Measurements from ENCODE around the gene MTCL3.
A peak's percentile ranks its signal among the peaks of the same experiment; 100 is the strongest.

The MTCL3 gene

DNA sequence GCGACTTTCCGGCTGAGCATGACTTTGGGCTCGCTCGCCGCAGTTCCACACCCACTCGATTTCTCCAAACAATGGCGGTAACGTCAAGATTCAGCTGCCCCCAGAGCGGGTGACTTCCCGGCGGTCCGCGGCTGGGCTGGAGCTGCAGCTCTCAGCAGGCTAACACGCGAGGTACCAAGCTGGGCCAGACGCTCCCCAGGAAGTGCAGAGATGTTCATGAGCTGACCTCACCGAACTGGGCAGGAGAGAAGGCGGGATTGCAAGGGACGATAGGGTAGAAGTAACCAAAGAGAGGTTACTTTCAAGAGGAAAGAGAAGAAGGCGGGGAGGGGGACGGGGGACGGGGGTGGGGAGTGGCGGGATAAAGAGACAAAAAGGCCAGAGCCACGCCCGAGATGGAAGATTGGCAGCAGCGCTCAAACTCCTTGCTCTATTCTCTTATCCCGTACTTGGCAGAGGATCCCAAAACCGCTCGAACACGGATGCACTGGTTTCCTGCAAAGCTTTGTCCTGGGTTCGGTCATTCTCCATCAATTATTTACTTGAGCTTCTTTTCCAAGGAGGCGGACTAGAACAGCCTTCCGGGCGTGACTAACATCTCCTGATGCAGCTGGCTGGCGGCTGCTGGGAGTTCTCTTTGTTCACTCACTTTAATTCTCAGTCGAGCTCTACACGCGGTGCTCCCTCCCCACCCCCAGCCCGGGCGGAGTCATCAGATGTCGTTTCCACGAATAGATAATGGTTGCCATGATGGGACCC lies at the start of gene MTCL3:
Gene MTCL3 (minus strand): TSS at position 626 of the 759 bp plus-strand sequence.
- DNase-seq (ENCODE audit: low spot score): peak; percentile 63

DNA sequence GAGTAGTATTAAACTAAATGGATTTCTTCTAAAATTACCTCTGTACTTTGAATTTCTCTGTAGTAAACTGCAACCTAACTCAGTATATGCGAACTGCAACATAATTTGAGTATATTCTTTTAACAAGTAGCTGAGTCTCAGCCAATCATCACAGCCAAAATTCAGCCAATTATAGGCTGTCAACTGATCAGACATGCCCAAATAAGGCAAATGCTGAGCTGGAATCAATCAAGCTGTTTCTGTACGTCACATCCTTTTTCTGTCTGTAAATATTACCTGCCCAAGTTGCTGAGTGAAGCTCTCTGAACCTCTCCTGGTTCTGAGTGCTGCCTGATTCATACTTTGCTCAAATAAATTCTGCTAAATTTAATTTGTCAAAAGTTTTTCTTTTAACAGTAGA lies 48.3 kb upstream of the MTCL3 start:
- no peak for DNase-seq (ENCODE audit: low spot score)

DNA sequence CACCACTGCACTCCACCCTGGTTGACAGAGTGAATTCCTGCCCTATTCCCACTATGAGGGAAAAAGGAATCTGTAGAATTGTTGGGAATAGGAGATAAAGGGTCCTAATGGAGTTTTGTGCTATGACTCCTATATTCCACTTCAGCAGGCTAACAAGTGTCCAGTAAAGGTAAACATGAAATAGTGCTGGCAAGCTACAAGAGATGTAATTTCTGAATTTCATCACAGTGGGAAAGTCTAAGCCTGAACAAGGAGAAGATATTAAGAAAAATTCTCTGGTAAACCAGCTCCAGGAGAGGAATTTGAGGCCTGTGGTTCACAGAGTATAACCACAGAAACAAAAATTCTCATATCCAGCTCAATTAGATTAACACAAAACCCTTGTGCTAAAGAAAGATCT lies 47.5 kb upstream of the MTCL3 start:
- no peak for DNase-seq (ENCODE audit: low spot score)

DNA sequence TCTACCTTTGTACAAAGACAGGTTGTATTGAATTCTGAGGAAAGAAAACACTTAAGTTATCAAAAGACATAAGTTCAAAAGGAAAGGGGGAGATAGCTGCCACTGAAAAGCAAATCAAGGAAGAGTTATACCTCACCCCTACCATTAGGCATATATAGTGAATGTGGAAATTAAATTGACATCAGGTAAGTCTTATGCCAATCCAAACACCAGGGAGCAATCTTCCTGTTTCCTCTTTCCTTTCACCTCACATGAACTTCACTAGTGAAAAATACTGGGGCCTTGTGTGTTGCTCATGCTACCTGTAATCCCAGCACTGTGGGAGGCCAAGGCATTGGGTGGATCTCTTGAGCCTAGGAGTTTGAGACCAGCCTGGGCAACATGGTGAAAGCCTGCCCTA lies 47.0 kb upstream of the MTCL3 start:
- no peak for DNase-seq (ENCODE audit: low spot score)

DNA sequence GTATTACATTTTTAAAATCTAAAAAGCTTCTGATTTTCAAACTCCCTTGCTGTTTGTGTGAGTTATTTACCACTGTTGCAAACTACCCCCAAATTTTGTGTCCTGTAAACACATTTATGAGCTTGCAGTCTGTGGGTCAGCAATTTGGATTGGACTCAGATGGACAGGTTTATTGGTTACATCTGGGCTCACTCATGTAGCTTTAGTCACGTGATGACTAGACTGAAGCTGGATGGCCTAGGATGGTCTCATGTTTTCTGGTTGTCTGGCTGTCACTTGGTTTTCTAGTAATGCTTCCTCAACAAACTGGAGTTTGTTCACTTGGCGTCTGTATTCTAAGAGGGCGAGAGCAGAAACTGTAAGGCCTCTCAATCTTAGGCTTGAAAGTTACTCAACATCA lies 45.6 kb upstream of the MTCL3 start:
- DNase-seq (ENCODE audit: low spot score): no peak

DNA sequence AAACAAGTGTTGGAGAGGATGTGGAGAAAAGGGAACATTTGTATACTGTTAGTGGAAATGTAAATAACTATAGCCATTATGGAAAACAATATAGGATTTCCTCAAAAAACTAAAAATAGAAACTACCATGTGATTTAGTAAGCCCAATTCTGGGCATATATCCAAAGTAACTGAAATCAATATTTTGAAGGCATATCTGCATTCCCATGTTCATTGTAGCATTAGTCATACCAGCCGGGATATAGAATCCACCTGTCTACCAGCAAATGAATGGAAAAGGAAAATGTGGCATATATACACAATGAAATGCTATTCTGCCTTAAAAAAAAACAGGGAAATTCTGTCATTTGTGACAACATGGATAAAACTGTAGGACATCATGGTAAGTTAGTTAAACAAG lies 42.5 kb upstream of the MTCL3 start:
- DNase-seq (ENCODE audit: low spot score): no peak

DNA sequence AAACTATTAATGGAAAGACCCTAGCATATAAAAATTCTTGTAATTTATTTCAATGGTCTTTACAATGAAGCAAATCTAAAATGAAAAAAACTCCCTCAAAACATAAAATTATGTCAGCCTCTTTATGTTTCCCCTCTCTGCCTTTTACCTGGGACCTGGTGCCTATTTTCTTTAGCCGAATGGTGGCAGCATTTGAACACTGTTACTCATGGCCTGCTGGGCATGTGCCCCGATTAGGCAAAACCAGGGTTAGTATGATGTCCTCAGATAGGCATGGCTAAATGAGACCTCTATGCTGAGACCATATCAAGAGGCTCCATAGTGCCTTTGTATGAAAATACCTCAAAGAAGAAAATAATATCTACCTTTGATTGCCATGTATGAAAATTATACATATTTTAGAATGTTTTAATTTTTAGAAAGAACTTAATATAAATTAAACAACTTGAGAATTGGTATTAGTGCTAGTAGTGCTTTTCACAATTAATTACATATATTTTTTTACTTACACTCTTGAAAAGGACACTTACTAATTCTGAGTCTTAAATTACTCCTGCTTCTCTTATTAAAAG lies 35.4 kb upstream of the MTCL3 start:
- DNase-seq (ENCODE audit: low spot score): peak; percentile 41

DNA sequence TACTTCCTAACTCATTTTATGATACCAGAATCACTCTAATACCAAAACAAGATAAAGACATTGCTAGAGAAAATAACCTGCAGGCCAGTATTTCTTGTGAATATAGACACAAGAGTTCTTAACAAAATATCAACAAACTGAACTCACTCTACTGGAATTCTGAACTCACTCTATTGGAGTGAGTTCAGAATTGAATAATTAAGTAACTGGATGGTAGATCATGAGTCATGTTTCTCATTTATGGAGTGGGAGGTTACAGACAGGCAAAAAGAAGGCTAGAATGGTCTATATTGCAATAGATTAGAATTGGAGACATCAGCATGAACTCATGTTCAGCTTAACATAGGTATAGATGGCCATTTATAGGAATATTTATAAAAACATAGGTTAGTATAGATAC lies 31.3 kb upstream of the MTCL3 start:
- no peak for DNase-seq (ENCODE audit: low spot score)

DNA sequence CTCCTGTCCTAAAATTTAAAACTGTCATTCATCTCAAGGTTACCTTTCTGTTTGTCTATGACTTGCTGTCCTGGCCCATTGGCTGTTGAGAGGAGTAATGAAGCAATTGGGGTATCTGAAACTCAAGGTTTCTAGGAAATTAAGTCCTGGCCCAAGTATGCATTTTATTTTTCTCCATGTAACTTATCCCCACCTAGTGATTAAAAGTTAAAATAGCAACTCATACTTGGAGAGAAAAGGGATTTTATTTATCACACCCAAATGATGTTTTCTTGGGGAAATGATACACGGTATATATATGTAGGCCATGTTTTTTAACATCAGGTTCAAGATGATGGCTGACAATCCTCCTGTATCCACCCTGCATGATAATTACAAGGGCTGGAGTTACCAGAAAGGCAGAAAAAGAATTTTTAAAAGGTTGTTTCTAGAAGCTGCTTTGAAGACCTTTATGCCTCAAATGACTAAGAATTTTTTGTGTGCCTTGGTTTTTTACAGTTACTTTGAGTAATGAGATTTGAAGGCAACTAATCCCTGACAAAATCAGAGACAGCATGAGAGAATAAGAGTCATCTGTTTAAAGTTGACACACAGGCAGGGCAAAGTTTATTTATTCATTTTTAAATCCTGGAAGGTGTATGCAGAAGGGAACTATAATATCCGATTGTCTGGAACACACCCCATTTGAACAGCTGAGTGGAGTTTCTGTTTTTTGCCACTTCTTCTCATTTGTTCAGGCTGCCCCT lies 28.9 kb upstream of the MTCL3 start:
- DNase-seq (ENCODE audit: low spot score): no peak

DNA sequence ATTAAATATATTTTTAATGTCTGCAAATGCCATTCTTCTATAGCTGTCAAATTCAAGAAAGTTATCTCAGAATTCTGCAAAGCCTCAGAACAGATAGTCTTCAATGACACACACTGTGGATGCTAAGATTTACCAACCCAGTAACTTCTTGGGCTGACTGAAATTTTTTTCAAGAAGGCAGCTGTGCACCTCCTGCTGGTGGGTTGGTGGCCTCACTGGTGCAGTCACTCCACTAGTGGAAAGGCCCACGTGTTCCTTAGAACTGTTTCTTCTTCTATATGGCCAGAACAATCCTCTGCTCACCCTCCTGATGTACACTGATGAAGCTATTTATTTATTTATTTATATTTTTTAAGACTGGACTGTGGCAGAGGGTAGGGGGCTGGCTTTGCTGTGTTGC lies 28.1 kb upstream of the MTCL3 start:
- no peak for DNase-seq (ENCODE audit: low spot score)

DNA sequence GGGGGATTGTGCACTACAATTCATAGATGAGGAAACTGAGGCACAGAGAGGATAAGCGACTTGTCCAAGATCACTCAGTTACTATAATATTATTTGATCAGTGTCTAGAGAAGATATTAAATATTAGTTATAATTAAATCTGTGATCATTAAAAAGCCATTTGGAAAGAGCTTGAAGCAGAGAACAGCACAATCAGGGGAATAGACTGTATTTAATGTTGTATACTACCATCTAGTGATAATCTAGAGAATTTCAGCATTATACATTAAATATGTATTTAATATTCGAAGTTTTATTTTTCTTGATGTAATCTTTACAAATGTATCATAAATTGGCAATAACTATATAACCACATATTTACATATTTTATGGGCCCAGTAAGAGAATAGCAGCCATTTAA lies 20.1 kb upstream of the MTCL3 start:
- peak; percentile 56 for DNase-seq (ENCODE audit: low spot score)

DNA sequence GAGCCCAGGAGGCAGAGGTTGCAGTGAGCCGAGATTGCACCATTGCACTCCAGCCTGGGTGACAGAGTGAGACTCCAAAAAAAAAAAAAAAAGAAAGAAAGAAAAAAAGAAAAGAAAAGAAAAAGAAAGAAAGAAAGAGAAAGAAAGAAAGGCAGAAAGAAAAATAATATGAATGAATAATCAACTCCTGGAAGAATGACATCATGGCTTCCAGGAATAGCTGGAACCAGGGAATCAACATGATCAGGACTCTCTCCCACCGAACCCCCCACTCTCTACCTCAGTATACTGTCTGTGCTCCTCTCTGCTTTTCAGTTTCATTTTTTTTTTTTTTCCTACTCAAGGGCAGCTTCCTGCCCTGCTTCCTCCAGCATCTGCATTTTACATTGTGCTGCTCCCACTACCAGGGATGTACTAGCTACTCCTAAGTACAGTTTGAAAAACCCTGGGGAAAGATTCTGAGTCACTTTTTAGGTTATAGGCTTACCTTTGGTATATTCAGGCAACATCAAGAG lies 19.7 kb upstream of the MTCL3 start:
- no peak for DNase-seq (ENCODE audit: low spot score)

DNA sequence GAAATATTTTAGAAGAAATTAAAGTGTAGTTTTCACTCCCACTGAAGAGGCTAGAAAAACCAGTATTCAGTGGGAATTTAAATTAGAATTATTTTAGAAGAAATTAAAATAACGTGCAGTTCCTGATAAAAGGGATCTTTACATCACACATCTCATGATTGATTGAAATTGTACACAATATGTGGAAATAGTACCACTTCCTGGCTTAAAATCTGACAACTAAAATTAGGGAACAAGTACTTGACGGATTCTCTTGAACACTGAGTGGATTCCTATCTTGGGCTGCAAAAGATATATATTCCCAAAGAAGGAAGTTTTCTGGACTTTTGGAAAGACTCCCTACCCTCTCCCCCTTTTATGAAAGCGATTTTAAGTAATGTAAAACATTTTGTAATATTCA lies 14.6 kb upstream of the MTCL3 start:
- DNase-seq (ENCODE audit: low spot score): no peak

DNA sequence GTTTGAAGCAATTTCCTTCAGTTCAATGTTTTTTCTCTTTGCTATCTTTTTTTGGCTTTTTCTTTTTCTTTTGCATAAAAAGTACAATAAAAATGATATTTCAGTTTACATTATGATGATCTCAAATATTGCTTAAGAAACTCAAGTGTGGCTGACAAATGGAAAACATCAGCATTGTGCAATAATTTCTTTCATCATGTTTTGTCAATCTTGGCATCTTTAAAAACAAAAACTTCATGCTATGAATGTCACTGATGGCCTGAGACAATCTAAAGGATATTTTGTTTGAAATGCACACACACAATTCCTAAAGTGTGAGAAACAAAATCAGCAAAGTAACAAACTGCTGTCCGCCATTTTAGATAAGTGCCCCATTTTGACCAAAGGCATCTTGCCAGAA lies 13.9 kb upstream of the MTCL3 start:
- DNase-seq (ENCODE audit: low spot score): no peak

DNA sequence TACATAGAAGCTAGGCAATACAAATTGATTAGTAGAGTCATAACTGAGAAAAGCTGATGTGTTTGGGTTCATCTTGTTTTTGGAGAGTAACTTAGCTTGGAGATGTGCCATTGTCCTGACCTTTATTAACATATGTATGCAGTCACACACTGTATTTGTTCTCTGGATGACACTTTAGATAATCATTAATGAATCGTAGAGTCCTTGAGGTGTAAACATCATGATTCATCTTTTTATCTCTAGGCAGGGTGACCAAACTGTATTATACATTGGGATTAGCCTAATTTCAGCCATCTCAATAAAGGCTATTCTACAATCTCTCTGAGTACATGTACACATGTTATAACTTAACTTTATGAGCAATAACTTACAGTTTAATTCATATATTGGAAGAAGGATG lies 3.6 kb upstream of the MTCL3 start:
- DNase-seq (ENCODE audit: low spot score): no peak

DNA sequence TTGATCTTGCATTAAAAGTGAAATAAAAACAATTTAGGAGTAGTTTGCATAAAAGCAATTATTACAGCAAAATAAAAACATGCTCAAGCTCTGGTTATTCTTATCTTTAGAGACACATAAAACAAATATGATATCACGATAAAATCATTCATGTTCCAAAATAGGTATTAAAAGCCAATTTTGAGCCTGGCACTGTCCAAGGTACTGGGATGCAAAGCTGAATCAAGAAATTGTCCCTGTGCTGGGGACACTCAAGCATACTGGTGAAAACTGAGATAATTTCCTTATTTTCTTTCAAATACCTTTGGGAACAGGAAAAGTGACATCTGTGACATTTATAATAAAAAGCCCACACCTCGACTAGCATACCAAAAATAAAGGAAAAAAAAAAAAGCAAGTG lies 931 bp upstream of the MTCL3 start:
- DNase-seq (ENCODE audit: low spot score): no peak

DNA sequence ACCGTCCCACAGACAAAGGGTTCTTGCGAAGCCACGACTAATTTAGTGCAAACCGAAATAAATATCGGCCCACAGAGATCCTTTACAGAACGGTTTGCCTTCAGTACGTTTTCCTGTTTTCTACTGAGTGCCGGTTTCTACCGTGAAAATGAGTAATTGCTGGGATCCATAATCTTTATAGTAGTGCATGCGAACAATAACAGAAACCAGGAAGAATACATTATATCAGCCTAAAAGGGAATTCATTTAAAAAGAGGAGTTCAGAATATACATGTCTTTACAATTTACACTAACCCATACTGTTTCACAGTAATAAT lies 292 bp upstream of the MTCL3 start:
- no peak for DNase-seq (ENCODE audit: low spot score)

DNA sequence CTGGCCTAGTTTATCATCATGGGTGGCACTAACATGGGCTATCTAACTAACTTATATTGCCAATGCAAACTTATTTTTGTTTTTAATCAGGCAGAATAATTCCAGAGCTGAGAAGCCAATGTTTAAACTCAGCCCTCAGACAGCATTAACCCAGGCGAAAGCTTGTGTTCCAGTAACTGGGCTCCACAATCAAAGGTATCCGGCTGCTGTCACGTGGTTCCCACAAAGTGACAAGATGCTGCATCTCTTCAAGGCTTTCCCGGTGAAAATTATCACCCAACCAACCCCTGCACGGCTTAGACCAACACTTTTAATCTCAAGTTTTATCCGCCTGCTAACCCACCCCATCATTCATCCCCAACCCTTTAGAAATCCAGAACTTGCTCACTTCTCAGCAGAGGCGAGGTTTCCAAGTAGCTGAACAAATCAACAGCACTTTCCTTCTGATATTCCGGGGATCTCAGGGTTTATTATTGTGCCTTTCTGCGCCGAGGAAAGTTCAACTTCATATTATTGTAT lies 885 bp downstream of the MTCL3 start:
- no peak for DNase-seq (ENCODE audit: low spot score)

DNA sequence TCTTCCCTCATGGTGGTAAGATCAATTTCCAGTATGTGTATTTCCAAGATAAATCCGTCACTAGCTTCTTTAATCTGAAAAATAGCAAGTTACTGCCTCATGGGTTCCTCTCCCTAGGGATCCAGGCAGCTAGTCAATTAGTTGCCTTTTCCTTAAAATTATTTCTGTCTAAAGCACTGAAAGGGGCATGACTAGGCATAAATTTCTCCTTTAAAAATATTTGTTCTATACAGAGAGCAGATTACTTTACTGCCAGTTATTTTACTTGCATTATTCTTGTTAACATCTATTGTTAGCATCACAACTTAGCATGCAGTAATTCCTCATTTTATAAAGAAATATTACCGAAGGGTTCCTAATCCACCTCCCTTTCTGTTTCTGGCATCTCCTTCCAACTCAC lies 1.4 kb downstream of the MTCL3 start:
- no peak for DNase-seq (ENCODE audit: low spot score)

DNA sequence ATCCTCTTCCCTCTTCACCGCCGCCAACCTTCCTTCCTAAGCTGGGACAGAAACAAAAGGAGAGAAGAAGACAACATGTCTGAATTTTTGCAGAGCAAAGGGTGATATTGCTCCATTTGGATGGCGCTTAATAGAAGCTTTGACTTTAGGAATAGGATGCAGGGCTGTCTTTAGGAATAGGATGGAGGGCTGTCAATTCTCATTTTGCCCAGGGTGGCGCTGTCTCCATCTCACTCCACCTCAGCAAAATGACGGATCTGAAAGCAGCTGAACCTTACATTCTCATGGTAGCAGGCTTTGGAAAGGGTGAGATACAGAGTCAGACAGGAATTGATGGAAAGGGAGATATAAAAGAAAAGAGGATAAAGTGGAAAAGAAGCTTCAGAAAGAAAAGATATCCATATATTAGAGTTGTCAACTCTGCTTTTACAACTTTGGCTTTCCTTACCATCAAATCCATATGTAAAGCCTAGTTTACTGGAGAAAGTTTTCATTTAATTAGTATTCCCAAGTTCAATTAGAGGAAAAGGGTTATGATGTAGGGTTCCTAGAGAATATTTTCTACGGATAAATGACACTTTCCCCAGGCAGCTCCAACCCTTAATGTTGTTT lies 2.4 kb downstream of the MTCL3 start:
- peak; percentile 45 for DNase-seq (ENCODE audit: low spot score)

DNA sequence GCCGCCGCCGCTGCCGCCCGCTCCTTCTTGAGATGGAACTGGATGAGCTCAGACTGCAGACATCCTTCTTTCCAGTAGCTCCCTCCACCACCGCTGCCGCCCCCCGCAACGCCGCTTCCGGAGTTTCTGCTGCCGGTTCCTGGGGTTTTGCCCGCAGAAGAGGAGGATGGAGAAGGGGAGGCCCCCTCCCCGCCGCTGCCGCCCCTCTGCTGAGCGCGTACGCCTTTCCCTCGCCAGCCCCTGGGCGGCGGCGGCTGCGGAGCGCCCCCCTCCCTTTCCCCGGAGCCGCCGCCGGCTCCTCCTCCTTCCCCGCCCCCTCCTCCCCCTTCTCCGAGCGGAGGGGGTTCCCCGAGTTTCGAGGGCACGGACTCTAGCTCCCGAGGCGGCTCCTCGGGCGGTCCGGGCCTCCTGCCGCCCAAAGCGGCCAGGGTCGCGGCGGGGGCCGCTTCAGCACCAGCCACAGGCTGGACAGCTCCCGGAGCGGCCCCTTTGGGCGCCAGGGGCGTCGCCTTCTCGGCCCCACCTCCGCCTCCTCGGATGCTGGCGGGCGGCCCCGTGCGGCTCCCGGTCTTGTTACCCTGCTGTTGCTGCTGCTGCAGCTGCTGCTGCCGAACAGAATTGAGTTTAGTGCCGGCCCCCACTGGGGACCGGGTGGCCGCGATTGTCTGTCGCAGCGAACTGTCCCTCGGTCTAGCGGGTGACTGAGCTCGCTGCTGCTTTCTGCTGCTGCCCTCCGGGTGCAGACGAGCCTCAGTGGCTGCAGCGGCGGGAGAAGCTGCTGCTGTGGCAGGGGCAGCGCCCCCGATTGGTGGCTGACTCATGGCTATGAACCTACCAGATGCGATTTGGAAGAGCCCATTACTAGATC lies 3.1 kb downstream of the MTCL3 start:
- DNase-seq (ENCODE audit: low spot score): peak; percentile 38

Data from SW480 (cell line).